CD8-positive, alpha-beta memory T cell (primary cell): ENCODE data around the gene ETS2. TPM values are rescaled to one million over a fixed set of nuclear protein-coding genes. Genes with fewer than 3 reads are reported as not detected.

ENCODE experiments used
- CTCF ChIA-PET: fragments of 350-600 bp; sonication (Branson Sonifier 250); formaldehyde crosslinking; loops from one replicate; lab custom pipeline; 2021; ENCODE audit warnings: antibody characterized with exemption; lab: Charles Lee
- POLR2A ChIA-PET: fragments of 350-600 bp; sonication (Branson Sonifier 250); formaldehyde crosslinking; loops from one replicate; lab custom pipeline; 2021; ENCODE audit warnings: antibody characterized with exemption; lab: Charles Lee
- DNase-seq, 5 donors: peaks; one replicate each; pipeline versions ENCODE4 v3.0.0 to v3.0.0-alpha.2; 2020 to 2022; ENCODE audit warnings: mixed read lengths in 1 of 5
- H3K27ac ChIP-seq: one replicate; pipeline ENCODE4 v1.7.0; 2013; ENCODE audit warnings: low read depth, mild to moderate bottlenecking, low read length, moderate library complexity
- H3K27me3 ChIP-seq: 2 replicates; pipeline ENCODE4 v1.7.0; 2013; ENCODE audit warnings: low read length, mild to moderate bottlenecking; ENCODE audit not compliant: insufficient read depth, poor library complexity, severe bottlenecking
- H3K36me3 ChIP-seq: 2 replicates; pipeline ENCODE4 v1.7.0; 2013; ENCODE audit warnings: mild to moderate bottlenecking, low read length, moderate library complexity; ENCODE audit not compliant: insufficient read depth
- H3K4me1 ChIP-seq: 2 replicates; pipeline ENCODE4 v1.7.0; 2013; ENCODE audit warnings: mild to moderate bottlenecking, low read length, moderate library complexity; ENCODE audit not compliant: insufficient read depth
- H3K4me3 ChIP-seq: 2 replicates; pipeline ENCODE4 v1.7.0; 2013; ENCODE audit warnings: mild to moderate bottlenecking, low read length
- H3K9me3 ChIP-seq: 2 replicates; pipeline ENCODE4 v1.7.0; 2013; ENCODE audit warnings: mild to moderate bottlenecking, low read length
- H3K27ac Mint-ChIP-seq, 8 donors: one replicate each; pipeline ENCODE4 v1.8.0; 2020 to 2021; ENCODE audit warnings: mixed read lengths in 8 of 8, mild to moderate bottlenecking in 6 of 8, inconsistent platforms in 3 of 8, moderate library complexity in 3 of 8
- H3K27me3 Mint-ChIP-seq, 2 donors: one replicate each; pipeline ENCODE4 v1.8.0; 2020 to 2021; ENCODE audit warnings: mixed read lengths in 2 of 2, mild to moderate bottlenecking in 1 of 2, moderate library complexity in 1 of 2
- H3K36me3 Mint-ChIP-seq, 3 donors: one replicate each; pipeline ENCODE4 v1.8.0; 2020 to 2021; ENCODE audit warnings: mixed read lengths in 3 of 3, inconsistent platforms in 1 of 3, mild to moderate bottlenecking in 1 of 3
- H3K4me1 Mint-ChIP-seq, 3 donors: one replicate each; pipeline ENCODE4 v1.8.0; 2020 to 2021; ENCODE audit warnings: mixed read lengths in 3 of 3, inconsistent platforms in 1 of 3, mild to moderate bottlenecking in 1 of 3
- H3K4me3 Mint-ChIP-seq, 7 donors: one replicate each; pipeline ENCODE4 v1.8.0; 2020 to 2021; ENCODE audit warnings: mixed read lengths in 7 of 7, mild to moderate bottlenecking in 6 of 7, moderate library complexity in 4 of 7, inconsistent platforms in 2 of 7
- H3K9me3 Mint-ChIP-seq, 5 donors: one replicate each; pipeline ENCODE4 v1.8.0; 2020 to 2022; ENCODE audit warnings: mixed read lengths in 5 of 5, mild to moderate bottlenecking in 3 of 5, moderate library complexity in 2 of 5, inconsistent platforms in 1 of 5
- polyA plus RNA-seq: library from polyadenylated mRNA; unstranded; fragments of 300-500 nt; fragmentation: Illumina TruSeq; gene quantifications from one replicate; pipeline ENCODE4 v1.2.3, GENCODE V29; 2021
- total RNA-seq, 2 experiments: library from RNA; stranded (reverse); gene quantifications; one replicate each; pipeline ENCODE4 v1.2.3, GENCODE V29; 2021

Gene ETS2
- total and polyA plus RNA-seq, 3 experiments from 2014 or later = 9.7 to 39.7 (median 37.9) TPM

GRCh38 chr21:38773099-38774061 is 32.3 kb upstream of the ETS2 start:
- H3K27ac Mint-ChIP-seq = peak overlapping the region in 1 of 8 donors; percentile 15
- DNase-seq = no peak
- POLR2A ChIA-PET = no interaction called here

GRCh38 chr21:38774152-38774551 is 31.6 kb upstream of the ETS2 start:
- ChIA-PET CTCF (no interaction called here), POLR2A (no interaction called here)
- H3K4me1 ChIP-seq = peaks cover 11% of the 10 kb centered on the region
- H3K36me3 Mint-ChIP-seq = peaks cover 0 to 4% (median 0%) of the 10 kb centered on the region in 3 donors
- H3K27me3 Mint-ChIP-seq = peaks cover 4 to 12% of the 10 kb centered on the region in 2 donors
- H3K27me3 ChIP-seq = no peaks in the 10 kb centered on the region
- DNase-seq = no peak
- H3K9me3 Mint-ChIP-seq = peaks cover 0 to 8% (median 2%) of the 10 kb centered on the region in 5 donors
- no peak overlapping the region for H3K27ac ChIP-seq
- H3K4me3 Mint-ChIP-seq = no peak overlapping the region
- H3K4me3 ChIP-seq = no peak overlapping the region
- no peak overlapping the region for H3K27ac Mint-ChIP-seq
- peaks cover 16 to 34% (median 28%) of the 10 kb centered on the region in 3 donors for H3K4me1 Mint-ChIP-seq
- H3K36me3 ChIP-seq = no peaks in the 10 kb centered on the region
- no peaks in the 10 kb centered on the region for H3K9me3 ChIP-seq

More at GRCh38 chr21:38773099-38774061, 32.3 kb upstream of the ETS2 start:
- H3K9me3 Mint-ChIP-seq = peaks cover 0 to 3% (median 0%) of the 10 kb centered on the region in 5 donors
- Histone ChIP-seq H3K4me3 (no peak overlapping the region), H3K36me3 (no peaks in the 10 kb centered on the region), H3K27me3 (no peaks in the 10 kb centered on the region), H3K9me3 (no peaks in the 10 kb centered on the region), H3K4me1 (peaks cover 18% of the 10 kb centered on the region), H3K27ac (no peak overlapping the region)
- H3K4me3 Mint-ChIP-seq = no peak overlapping the region
- peaks cover 0 to under 1% (median 0%) of the 10 kb centered on the region in 3 donors for H3K36me3 Mint-ChIP-seq
- H3K4me1 Mint-ChIP-seq = peaks cover 23 to 41% (median 34%) of the 10 kb centered on the region in 3 donors
- CTCF ChIA-PET = interaction anchor here (1.2 kb wide), 1 partner anchor 13 kb away, joined by 3 read pairs; no protein-coding TSS in a partner anchor
- H3K27me3 Mint-ChIP-seq = peaks cover 4 to 12% of the 10 kb centered on the region in 2 donors

- Histone ChIP-seq H3K9me3 (no peaks in the 10 kb centered on the region), H3K36me3 (no peaks in the 10 kb centered on the region), H3K27ac (no peak overlapping the region), H3K27me3 (no peaks in the 10 kb centered on the region), H3K4me3 (no peak overlapping the region), H3K4me1 (peaks cover 7% of the 10 kb centered on the region)
- no peak for DNase-seq
- ChIA-PET CTCF (no interaction called here), POLR2A (no interaction called here)
- Mint-ChIP-seq H3K27ac (no peak overlapping the region), H3K4me3 (no peak overlapping the region), H3K27me3 (peaks cover 4 to 12% of the 10 kb centered on the region in 2 donors), H3K9me3 (peaks cover 0 to 8% (median 2%) of the 10 kb centered on the region in 5 donors), H3K4me1 (peaks cover 14 to 29% (median 26%) of the 10 kb centered on the region in 3 donors), H3K36me3 (peaks cover 0 to 4% (median 0%) of the 10 kb centered on the region in 3 donors)
Measured at GRCh38 chr21:38774586-38775285, 31.0 kb upstream of the ETS2 start.

- no peak for DNase-seq
- Mint-ChIP-seq H3K9me3 (peaks cover 0 to 8% (median 2%) of the 10 kb centered on the region in 5 donors), H3K4me1 (peaks cover 14 to 29% (median 26%) of the 10 kb centered on the region in 3 donors), H3K4me3 (no peak overlapping the region), H3K27ac (no peak overlapping the region), H3K27me3 (peaks cover 4 to 12% of the 10 kb centered on the region in 2 donors), H3K36me3 (peaks cover 0 to 4% (median 0%) of the 10 kb centered on the region in 3 donors)
- no peak overlapping the region for H3K4me3 ChIP-seq
- H3K9me3 ChIP-seq = no peaks in the 10 kb centered on the region
- ChIA-PET POLR2A (no interaction called here), CTCF (no interaction called here)
- no peaks in the 10 kb centered on the region for H3K27me3 ChIP-seq
- H3K4me1 ChIP-seq = peaks cover 7% of the 10 kb centered on the region
- no peak overlapping the region for H3K27ac ChIP-seq
- H3K36me3 ChIP-seq = no peaks in the 10 kb centered on the region
Measured at GRCh38 chr21:38775733-38776132, 30.0 kb upstream of the ETS2 start.

- ChIA-PET POLR2A (no interaction called here), CTCF (interaction anchor here (0.6 kb wide), 1 partner anchor 34 kb away, joined by 3 read pairs; no protein-coding TSS in a partner anchor)
- Mint-ChIP-seq H3K36me3 (peaks cover 0 to 13% (median 3%) of the 10 kb centered on the region in 3 donors), H3K4me3 (no peak overlapping the region), H3K9me3 (peaks cover 5 to 13% (median 7%) of the 10 kb centered on the region in 5 donors), H3K27ac (peak overlapping the region in 2 of 8 donors; percentile 18 to 43), H3K4me1 (peaks cover 14 to 30% (median 29%) of the 10 kb centered on the region in 3 donors), H3K27me3 (peaks cover 4 to 12% of the 10 kb centered on the region in 2 donors)
- no peaks in the 10 kb centered on the region for H3K27me3 ChIP-seq
- no peak overlapping the region for H3K27ac ChIP-seq
- DNase-seq = no peak
- H3K36me3 ChIP-seq = no peaks in the 10 kb centered on the region
- peaks cover 7% of the 10 kb centered on the region for H3K4me1 ChIP-seq
- peaks cover 2% of the 10 kb centered on the region for H3K9me3 ChIP-seq
- H3K4me3 ChIP-seq = no peak overlapping the region
Measured at GRCh38 chr21:38777015-38777414, 28.7 kb upstream of the ETS2 start.

GRCh38 chr21:38777531-38777930 is 28.2 kb upstream of the ETS2 start:
- H3K27me3 Mint-ChIP-seq = peaks cover 4 to 12% of the 10 kb centered on the region in 2 donors
- H3K36me3 Mint-ChIP-seq = peaks cover 0 to 18% (median 4%) of the 10 kb centered on the region in 3 donors
- peak overlapping the region in 1 of 7 donors; percentile 18 for H3K4me3 Mint-ChIP-seq
- peaks cover 7 to 17% (median 10%) of the 10 kb centered on the region in 5 donors for H3K9me3 Mint-ChIP-seq
- peak overlapping the region in 1 of 8 donors; percentile 18 for H3K27ac Mint-ChIP-seq
- Histone ChIP-seq H3K36me3 (no peaks in the 10 kb centered on the region), H3K27me3 (no peaks in the 10 kb centered on the region), H3K4me1 (peaks cover 7% of the 10 kb centered on the region), H3K4me3 (no peak overlapping the region), H3K9me3 (peaks cover 5% of the 10 kb centered on the region), H3K27ac (no peak overlapping the region)
- no peak for DNase-seq
- peaks cover 14 to 30% (median 29%) of the 10 kb centered on the region in 3 donors for H3K4me1 Mint-ChIP-seq
- CTCF ChIA-PET = interaction anchor here (0.6 kb wide), 1 partner anchor 33 kb away, joined by 3 read pairs; no protein-coding TSS in a partner anchor
- POLR2A ChIA-PET = no interaction called here

- Mint-ChIP-seq H3K4me3 (no peak overlapping the region), H3K4me1 (peaks cover 14 to 30% (median 24%) of the 10 kb centered on the region in 3 donors), H3K9me3 (peaks cover 14 to 22% (median 17%) of the 10 kb centered on the region in 5 donors), H3K36me3 (peaks cover 0 to 30% (median 6%) of the 10 kb centered on the region in 3 donors), H3K27me3 (peaks cover 0 to 1% of the 10 kb centered on the region in 2 donors), H3K27ac (no peak overlapping the region)
- no peak for DNase-seq
- Histone ChIP-seq H3K27ac (no peak overlapping the region), H3K36me3 (no peaks in the 10 kb centered on the region), H3K9me3 (peaks cover 5% of the 10 kb centered on the region), H3K4me1 (peaks cover 7% of the 10 kb centered on the region), H3K4me3 (no peak overlapping the region), H3K27me3 (no peaks in the 10 kb centered on the region)
- POLR2A ChIA-PET = no interaction called here
- CTCF ChIA-PET = no interaction called here
Measured at GRCh38 chr21:38780879-38781278, 24.9 kb upstream of the ETS2 start.
